ENCODE measurements around the gene CXCL10.

DNA sequence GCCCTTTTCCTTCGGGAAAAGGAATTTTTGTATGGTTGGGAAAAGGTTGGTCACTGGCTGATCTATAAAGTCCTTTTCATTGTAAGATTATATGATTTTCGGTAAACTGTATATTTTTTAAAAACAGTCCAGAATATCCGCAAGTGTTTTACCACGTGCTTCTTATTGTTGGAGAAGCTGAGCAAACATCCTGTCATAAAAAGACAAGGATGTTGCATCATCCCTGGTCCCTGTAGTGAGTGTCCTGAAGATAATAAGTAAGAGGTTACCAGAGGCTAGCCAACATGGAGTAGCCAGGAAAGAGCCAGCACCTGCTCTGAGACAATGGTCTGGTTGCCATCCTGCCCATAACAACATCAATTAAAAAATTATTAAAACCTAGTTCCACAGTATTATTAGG, 21.1 kb downstream of the CXCL10 start:
- TF ChIP-seq, protein P1, sequence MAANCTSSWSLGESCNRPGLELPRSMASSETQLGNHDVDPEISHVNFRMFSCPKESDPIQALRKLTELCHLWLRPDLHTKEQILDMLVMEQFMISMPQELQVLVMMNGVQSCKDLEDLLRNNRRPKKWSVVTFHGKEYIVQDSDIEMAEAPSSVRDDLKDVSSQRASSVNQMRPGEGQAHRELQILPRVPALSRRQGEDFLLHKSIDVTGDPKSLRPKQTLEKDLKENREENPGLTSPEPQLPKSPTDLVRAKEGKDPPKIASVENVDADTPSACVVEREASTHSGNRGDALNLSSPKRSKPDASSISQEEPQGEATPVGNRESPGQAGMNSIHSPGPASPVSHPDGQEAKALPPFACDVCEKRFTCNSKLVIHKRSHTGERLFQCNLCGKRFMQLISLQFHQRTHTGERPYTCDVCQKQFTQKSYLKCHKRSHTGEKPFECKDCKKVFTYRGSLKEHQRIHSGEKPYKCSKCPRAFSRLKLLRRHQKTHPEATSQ (tag by site-specific recombination; IDR thresholded peaks at IDR 0.05): no peak
- TF ChIP-seq ZNF660 (tag by site-specific recombination; IDR thresholded peaks at IDR 0.05) (no peak), GLIS2 (tag by site-specific recombination; IDR thresholded peaks at IDR 0.05) (no peak), GFI1B (tag by site-specific recombination; IDR thresholded peaks at IDR 0.05) (no peak), ZBTB20 (tag by site-specific recombination; IDR thresholded peaks at IDR 0.05) (no peak), ZNF776 (tag by site-specific recombination; IDR thresholded peaks at IDR 0.05; ENCODE audit: borderline replicate concordance) (no peak)
- TF ChIP-seq, protein P2, sequence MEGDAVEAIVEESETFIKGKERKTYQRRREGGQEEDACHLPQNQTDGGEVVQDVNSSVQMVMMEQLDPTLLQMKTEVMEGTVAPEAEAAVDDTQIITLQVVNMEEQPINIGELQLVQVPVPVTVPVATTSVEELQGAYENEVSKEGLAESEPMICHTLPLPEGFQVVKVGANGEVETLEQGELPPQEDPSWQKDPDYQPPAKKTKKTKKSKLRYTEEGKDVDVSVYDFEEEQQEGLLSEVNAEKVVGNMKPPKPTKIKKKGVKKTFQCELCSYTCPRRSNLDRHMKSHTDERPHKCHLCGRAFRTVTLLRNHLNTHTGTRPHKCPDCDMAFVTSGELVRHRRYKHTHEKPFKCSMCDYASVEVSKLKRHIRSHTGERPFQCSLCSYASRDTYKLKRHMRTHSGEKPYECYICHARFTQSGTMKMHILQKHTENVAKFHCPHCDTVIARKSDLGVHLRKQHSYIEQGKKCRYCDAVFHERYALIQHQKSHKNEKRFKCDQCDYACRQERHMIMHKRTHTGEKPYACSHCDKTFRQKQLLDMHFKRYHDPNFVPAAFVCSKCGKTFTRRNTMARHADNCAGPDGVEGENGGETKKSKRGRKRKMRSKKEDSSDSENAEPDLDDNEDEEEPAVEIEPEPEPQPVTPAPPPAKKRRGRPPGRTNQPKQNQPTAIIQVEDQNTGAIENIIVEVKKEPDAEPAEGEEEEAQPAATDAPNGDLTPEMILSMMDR (tag by site-specific recombination; IDR thresholded peaks at IDR 0.05): no peak
- TF ChIP-seq, protein P3, sequence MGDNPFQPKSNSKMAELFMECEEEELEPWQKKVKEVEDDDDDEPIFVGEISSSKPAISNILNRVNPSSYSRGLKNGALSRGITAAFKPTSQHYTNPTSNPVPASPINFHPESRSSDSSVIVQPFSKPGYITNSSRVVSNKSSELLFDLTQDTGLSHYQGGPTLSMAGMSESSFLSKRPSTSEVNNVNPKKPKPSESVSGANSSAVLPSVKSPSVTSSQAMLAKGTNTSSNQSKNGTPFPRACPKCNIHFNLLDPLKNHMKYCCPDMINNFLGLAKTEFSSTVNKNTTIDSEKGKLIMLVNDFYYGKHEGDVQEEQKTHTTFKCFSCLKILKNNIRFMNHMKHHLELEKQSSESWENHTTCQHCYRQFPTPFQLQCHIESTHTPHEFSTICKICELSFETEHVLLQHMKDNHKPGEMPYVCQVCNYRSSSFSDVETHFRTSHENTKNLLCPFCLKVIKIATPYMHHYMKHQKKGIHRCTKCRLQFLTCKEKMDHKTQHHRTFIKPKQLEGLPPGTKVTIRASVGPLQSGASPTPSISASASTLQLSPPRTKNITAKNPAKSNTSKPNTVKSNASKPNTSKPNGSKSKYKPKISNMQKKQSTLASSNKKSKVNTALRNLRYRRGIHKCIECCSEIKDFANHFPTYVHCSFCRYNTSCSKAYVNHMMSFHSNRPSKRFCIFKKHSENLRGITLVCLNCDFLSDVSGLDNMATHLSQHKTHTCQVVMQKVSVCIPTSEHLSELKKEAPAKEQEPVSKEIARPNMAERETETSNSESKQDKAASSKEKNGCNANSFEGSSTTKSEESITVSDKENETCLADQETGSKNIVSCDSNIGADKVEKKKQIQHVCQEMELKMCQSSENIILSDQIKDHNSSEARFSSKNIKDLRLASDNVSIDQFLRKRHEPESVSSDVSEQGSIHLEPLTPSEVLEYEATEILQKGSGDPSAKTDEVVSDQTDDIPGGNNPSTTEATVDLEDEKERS (tag by site-specific recombination; IDR thresholded peaks at IDR 0.05): no peak
- TF ChIP-seq, protein P4, sequence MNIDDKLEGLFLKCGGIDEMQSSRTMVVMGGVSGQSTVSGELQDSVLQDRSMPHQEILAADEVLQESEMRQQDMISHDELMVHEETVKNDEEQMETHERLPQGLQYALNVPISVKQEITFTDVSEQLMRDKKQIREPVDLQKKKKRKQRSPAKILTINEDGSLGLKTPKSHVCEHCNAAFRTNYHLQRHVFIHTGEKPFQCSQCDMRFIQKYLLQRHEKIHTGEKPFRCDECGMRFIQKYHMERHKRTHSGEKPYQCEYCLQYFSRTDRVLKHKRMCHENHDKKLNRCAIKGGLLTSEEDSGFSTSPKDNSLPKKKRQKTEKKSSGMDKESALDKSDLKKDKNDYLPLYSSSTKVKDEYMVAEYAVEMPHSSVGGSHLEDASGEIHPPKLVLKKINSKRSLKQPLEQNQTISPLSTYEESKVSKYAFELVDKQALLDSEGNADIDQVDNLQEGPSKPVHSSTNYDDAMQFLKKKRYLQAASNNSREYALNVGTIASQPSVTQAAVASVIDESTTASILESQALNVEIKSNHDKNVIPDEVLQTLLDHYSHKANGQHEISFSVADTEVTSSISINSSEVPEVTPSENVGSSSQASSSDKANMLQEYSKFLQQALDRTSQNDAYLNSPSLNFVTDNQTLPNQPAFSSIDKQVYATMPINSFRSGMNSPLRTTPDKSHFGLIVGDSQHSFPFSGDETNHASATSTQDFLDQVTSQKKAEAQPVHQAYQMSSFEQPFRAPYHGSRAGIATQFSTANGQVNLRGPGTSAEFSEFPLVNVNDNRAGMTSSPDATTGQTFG (tag by site-specific recombination; IDR thresholded peaks at IDR 0.05; ENCODE audit: borderline replicate concordance): no peak
- TF ChIP-seq, protein P5, sequence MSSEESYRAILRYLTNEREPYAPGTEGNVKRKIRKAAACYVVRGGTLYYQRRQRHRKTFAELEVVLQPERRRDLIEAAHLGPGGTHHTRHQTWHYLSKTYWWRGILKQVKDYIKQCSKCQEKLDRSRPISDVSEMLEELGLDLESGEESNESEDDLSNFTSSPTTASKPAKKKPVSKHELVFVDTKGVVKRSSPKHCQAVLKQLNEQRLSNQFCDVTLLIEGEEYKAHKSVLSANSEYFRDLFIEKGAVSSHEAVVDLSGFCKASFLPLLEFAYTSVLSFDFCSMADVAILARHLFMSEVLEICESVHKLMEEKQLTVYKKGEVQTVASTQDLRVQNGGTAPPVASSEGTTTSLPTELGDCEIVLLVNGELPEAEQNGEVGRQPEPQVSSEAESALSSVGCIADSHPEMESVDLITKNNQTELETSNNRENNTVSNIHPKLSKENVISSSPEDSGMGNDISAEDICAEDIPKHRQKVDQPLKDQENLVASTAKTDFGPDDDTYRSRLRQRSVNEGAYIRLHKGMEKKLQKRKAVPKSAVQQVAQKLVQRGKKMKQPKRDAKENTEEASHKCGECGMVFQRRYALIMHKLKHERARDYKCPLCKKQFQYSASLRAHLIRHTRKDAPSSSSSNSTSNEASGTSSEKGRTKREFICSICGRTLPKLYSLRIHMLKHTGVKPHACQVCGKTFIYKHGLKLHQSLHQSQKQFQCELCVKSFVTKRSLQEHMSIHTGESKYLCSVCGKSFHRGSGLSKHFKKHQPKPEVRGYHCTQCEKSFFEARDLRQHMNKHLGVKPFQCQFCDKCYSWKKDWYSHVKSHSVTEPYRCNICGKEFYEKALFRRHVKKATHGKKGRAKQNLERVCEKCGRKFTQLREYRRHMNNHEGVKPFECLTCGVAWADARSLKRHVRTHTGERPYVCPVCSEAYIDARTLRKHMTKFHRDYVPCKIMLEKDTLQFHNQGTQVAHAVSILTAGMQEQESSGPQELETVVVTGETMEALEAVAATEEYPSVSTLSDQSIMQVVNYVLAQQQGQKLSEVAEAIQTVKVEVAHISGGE (tag by site-specific recombination; conservative IDR thresholded peaks at IDR 0.05; ENCODE audit: low read depth): no peak

Data from HEK293 (cell line).